Measurements from ENCODE around the gene PTAFR.

- TF ChIP-seq CTCF (IDR thresholded peaks at IDR 0.05; ENCODE audit: low read depth, low read length): no peak
- no peak for TF ChIP-seq POLR2A (IDR thresholded peaks at IDR 0.05; ENCODE audit: extremely low read depth, insufficient read length)
- no peak for TF ChIP-seq MYC (IDR thresholded peaks at IDR 0.05; ENCODE audit: low read depth, low read length)
These were observed 65.9 kb downstream of the PTAFR start for GRCh38 chr1:28110555-28110954.
